C4-2B (cell line): ENCODE results near the gene VAMP4.

Source experiments
- H3K27ac ChIP-seq: fragments of 450-650 bp; 2 replicates; pipeline ENCODE4 v1.5.1; 2017
- CTCF ChIP-seq: fragments of 450-650 bp; conservative IDR thresholded peaks from 2 replicates; pipeline ENCODE4 v1.5.1; 2017; ENCODE audit warnings: mild to moderate bottlenecking
- ZFX ChIP-seq: fragments of 450-650 bp; IDR thresholded peaks from 2 replicates; pipeline ENCODE4 v1.6.1; 2017

VAMP4 gene

GRCh38 chr1:171751221-171751620 lies 9.4 kb upstream of the VAMP4 start:
- no peak overlapping the region for H3K27ac ChIP-seq
- TF ChIP-seq CTCF (no peak), ZFX (no peak)

DNA sequence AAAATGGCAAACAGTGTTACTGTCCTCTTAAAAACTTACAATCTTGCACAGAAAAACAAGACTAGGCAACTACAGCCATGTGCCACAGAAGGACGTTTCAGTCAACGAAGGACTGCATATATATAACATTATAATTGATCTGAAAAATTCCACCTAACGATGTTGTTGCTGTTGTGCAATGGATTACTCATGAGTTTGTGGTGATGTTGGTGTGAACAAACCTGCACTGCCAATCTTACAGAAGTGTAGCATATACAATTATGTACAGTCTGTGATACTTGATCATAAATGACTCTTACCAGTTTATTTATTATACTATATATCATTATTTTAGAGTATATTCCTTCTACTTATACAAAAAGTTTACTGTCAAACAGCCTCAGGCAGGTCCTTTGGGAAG lies 6.8 kb upstream of the VAMP4 start:
- no peak for TF ChIP-seq ZFX
- TF ChIP-seq CTCF, result no peak
- H3K27ac ChIP-seq, result no peak overlapping the region

DNA sequence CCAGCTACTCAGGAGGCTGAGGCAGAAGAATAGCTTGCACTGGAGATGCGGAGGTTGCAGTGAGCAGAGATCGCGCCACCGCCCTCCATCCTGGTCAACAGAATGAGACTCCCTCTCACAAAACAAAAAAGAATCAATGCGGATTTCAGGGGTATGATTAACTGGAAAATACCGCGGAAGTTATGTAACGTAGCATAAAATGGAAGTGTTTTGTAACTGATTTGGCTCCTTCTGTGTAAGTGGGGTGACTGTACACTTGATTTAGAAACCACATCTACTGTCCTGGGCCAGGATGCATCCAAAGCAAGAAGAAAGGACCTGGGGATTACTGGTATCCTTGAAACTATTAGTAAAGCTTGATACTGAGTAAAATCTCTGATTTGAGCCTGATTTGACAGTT lies 3.1 kb upstream of the VAMP4 start:
- TF ChIP-seq ZFX, result no peak
- no peak for TF ChIP-seq CTCF
- no peak overlapping the region for H3K27ac ChIP-seq

DNA sequence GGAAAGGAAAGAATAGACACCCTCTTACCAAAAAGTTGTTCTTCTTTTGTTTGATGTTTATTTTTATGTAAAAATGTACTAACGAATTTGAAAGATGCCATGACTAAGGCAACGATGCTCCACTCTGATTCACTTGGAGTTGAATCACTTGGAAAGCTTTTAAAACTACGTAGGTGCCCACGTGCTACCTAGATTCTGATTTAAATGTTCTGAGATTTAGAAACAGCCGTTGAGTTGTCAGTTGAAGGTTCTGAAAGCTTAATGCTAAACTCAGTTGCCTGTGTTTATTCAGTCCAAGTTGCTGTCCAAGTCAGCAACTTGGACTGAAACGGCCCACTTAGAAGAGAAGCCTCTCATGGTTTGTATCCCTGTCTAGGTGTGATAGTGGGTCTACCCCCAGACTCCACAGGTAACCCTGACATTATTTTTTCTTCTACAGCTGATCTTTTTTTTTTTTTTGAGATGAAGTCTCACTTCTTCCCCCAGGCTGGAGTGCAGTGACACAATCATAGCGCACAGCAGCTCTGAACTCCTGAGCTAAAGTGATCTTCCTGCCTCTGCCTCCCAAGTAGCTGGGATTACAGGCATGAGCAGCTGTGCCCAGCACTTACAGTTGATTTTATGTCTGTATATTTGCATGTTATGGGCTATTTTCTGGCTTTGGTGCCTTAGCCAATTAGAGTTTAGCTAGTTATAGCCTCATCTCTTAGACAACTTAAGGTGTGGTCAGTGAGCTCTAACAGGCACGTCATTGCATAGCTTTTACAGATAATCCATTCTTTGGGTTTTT lies 1.4 kb upstream of the VAMP4 start:
- TF ChIP-seq CTCF (no peak), ZFX (no peak)
- peak overlapping the region; percentile 35; the same call in 1 of the 2 replicates for H3K27ac ChIP-seq

GRCh38 chr1:171742577-171742922 lies 685 bp upstream of the VAMP4 start:
- peak overlapping the region; percentile 86 for H3K27ac ChIP-seq
- TF ChIP-seq ZFX, result no peak
- no peak for TF ChIP-seq CTCF

DNA sequence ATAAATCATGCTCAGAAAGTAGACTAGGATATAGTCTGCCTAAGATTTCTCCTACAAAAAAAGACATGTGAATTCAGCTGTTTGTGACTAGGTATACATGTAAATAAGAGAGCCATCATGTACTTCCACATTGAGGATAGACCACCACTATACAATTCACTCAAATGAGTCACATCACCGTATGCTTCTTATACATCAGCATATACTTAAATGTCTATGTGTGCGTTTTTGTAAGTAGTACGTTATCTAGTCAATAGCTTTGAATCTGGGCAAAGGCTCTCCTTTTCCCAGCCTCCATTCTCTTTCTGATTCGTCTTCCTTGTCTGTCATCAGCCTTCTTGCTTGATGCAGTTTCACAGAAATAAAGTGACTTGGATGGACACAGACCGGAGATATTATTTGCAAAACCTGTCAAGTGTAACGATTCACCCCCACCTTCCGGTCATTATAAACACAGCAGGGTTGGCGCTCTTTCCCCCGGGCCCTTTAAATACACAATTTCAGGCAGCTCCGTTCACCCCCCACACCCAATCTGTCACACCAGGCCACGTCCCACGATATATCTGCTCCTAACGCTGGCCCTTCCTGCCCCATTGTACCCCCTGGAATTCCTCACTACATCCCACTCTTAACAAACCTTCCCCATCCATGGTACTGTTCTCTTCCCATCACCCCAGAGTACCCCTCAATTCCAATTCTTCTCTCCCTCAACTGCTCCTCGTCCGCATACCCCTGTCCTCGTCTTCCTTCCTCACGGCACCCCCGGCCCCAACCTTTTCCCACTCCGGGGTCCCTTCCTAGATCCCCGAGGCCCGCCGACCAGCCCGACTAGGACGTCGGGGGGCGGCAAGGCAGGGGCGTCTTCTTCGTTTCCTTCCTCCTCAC lies 636 bp downstream of the VAMP4 start:
- H3K27ac ChIP-seq, result peak overlapping the region; percentile 86
- TF ChIP-seq ZFX (no peak), CTCF (peak; percentile 33)

DNA sequence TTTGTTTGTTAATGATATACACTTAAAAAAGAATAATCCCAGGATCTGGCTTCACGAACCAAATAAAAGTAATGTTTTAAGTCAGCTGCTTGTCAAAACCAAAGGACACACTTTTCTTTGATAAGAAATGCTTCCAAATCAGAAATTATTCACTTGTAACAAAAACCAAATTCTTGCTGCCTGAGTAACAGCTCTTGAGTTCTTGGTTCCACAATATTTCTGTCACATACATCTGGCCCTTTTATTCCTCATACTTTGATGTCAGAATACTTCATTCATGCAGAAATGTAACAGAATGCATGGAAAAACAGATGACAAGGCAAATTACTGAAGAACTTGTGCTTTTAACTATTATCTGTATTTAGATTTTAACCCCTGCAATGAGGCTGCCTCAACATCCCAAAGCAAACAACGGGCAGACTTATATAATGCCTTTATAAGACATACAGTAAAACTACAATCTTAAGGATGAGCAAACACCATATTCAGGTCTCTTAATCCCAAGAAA lies 1.5 kb downstream of the VAMP4 start:
- no peak overlapping the region for H3K27ac ChIP-seq
- TF ChIP-seq CTCF (no peak), ZFX (no peak)
